DND-41 (cell line): ENCODE measurements around the gene TEKT2.

Experiments used
- EZH2 ChIP-seq: IDR thresholded peaks from 3 replicates; pipeline ENCODE4 v1.6.1; 2012; ENCODE audit warnings: borderline replicate concordance, low read depth, mild to moderate bottlenecking, moderate library complexity, low read length, inconsistent platforms; ENCODE audit not compliant: severe bottlenecking
- TF ChIP-seq, protein P1 (sequence below): IDR thresholded peaks from 2 replicates; pipeline ENCODE4 v1.5.1; 2012; ENCODE audit warnings: borderline replicate concordance, low read length, moderate library complexity, mild to moderate bottlenecking; ENCODE audit not compliant: poor library complexity, severe bottlenecking; ENCODE audit errors: extremely low read depth

DNA sequence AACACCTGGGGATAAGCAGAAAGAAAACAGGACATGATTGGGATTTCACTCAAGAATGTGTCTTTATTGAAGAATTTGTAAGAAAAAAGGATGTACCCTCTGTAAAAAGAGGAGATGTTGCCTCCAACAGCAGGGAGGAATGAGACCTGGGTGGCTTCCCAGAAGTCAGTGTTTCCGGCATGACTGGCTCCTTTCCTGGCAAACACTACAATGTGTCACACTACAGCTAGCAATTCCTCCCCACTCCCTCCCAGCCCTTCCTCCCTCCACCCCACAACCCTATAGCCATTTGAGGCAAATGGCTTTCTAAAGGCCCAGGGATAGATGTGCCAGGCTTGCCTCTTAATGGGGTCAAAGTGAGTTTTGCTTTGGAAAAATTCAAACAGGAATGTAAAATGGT lies 52.6 kb downstream of the TEKT2 start:
- TF ChIP-seq EZH2: no peak
- TF ChIP-seq, protein P1, sequence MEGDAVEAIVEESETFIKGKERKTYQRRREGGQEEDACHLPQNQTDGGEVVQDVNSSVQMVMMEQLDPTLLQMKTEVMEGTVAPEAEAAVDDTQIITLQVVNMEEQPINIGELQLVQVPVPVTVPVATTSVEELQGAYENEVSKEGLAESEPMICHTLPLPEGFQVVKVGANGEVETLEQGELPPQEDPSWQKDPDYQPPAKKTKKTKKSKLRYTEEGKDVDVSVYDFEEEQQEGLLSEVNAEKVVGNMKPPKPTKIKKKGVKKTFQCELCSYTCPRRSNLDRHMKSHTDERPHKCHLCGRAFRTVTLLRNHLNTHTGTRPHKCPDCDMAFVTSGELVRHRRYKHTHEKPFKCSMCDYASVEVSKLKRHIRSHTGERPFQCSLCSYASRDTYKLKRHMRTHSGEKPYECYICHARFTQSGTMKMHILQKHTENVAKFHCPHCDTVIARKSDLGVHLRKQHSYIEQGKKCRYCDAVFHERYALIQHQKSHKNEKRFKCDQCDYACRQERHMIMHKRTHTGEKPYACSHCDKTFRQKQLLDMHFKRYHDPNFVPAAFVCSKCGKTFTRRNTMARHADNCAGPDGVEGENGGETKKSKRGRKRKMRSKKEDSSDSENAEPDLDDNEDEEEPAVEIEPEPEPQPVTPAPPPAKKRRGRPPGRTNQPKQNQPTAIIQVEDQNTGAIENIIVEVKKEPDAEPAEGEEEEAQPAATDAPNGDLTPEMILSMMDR: no peak
